GM12864 (cell line): ENCODE measurements around the gene PRAMEF1.
"Not testable (repeated sequence)": the region's sequence is repeated elsewhere in the genome, so short reads cannot be mapped to it uniquely, and the experiment has no call there.

Experiments
- DNase-seq: peaks from one replicate; pipeline ENCODE4 v3.0.0-alpha.2; 2011; ENCODE audit warnings: low read depth
- H3K4me3 ChIP-seq: 2 replicates; pipeline ENCODE4 v1.5.1; 2011; ENCODE audit warnings: mild to moderate bottlenecking, low read depth, low read length, control low read depth
- CTCF ChIP-seq: IDR thresholded peaks from 2 replicates; pipeline ENCODE4 v1.5.1; 2011; ENCODE audit warnings: low read depth, mild to moderate bottlenecking, moderate library complexity, low read length, control low read depth, inconsistent platforms; ENCODE audit errors: missing control alignments

Gene PRAMEF1

GRCh38 chr1:12791097-12791496 is at the start of gene PRAMEF1:
PRAMEF1 (plus strand) TSS chr1:12791397; CDS start chr1:12793228, 1,831 bp downstream.
- not testable (repeated sequence) for H3K4me3 ChIP-seq, DNase-seq

- no peak for DNase-seq
- no peak overlapping the region for H3K4me3 ChIP-seq
- no peak for TF ChIP-seq CTCF
These were observed 49.3 kb upstream of the PRAMEF1 start for GRCh38 chr1:12741946-12742345.

GRCh38 chr1:12745126-12745991 is 45.8 kb upstream of the PRAMEF1 start:
- TF ChIP-seq CTCF = no peak
- no peak for DNase-seq

GRCh38 chr1:12745992-12746323 is 45.2 kb upstream of the PRAMEF1 start, which contains the start of gene CFAP107:
CFAP107 (plus strand) TSS chr1:12746200; CDS start chr1:12746431, 231 bp downstream.
- no peak for TF ChIP-seq CTCF
- no peak within 1 kb of the TSS for H3K4me3 ChIP-seq
- DNase-seq = no peak

More at GRCh38 chr1:12745126-12745991, 45.8 kb upstream of the PRAMEF1 start:
- H3K4me3 ChIP-seq = no peak overlapping the region

GRCh38 chr1:12748778-12749355 is 42.3 kb upstream of the PRAMEF1 start:
- H3K4me3 ChIP-seq = no peak overlapping the region
- TF ChIP-seq CTCF = no peak
- no peak for DNase-seq

- no peak for DNase-seq
- no peak overlapping the region for H3K4me3 ChIP-seq
- TF ChIP-seq CTCF = no peak
These were observed 36.5 kb upstream of the PRAMEF1 start for GRCh38 chr1:12754738-12755137.

- TF ChIP-seq CTCF = no peak
- no peak overlapping the region for H3K4me3 ChIP-seq
- DNase-seq = no peak
These were observed 34.9 kb upstream of the PRAMEF1 start for GRCh38 chr1:12756273-12756672.
